HCT116 (cell line): ENCODE data around the gene MEGF8. TPM values are rescaled to one million over a fixed set of nuclear protein-coding genes. Genes with fewer than 3 reads are reported as not detected.

Experiments
- ATAC-seq: fragments of 200-7000 bp; cut with Tn5 transposase; 2 replicates; pipeline ENCODE4 v1.9.1; 2020; ENCODE audit warnings: mild to moderate bottlenecking, moderate library complexity
- BruUV-seq: library from RNA; stranded (reverse); fragments of 400-500 nt; replicated peaks from 2 replicates; lab custom pipeline; 2021; lab: Mats Ljungman, UMichigan
- CTCF ChIA-PET: fragments of 300-600 bp; sonication (Branson Sonifier 250); formaldehyde crosslinking; loops from one replicate; lab custom pipeline; 2021; ENCODE audit warnings: antibody characterized with exemption; lab: Charles Lee
- POLR2A ChIA-PET: fragments of 300-600, 350-600 bp; sonication (Branson Sonifier 250); formaldehyde crosslinking; loops from one replicate; lab custom pipeline; 2021; ENCODE audit warnings: antibody characterized with exemption; lab: Charles Lee
- RAD21 ChIA-PET, 2 experiments: fragments of 300-600 bp; sonication (Branson Sonifier 250); formaldehyde crosslinking; loops; one replicate each; lab custom pipeline; 2023; ENCODE audit warnings: low total read pairs in 2 of 2; ENCODE audit not compliant: uncharacterized antibody in 2 of 2, unreplicated experiment in 2 of 2, low non-redundant PET in 1 of 2; lab: Charles Lee
- DNase-seq: peaks from one replicate; pipeline ENCODE4 v3.0.0-alpha.2; 2010; ENCODE audit warnings: low read depth, low spot score
- H2AFZ ChIP-seq: fragments of 200-600 bp; shearing (Covaris generic), sonication (generic); 2 replicates; pipeline ENCODE4 v1.6.1; 2017; ENCODE audit warnings: low read depth, mixed run types, mixed read lengths, antibody characterized with exemption, low read length; ENCODE audit not compliant: poor library complexity, severe bottlenecking
- H3K27ac ChIP-seq: 2 replicates; pipeline ENCODE4 v1.5.1; 2012; ENCODE audit warnings: low read depth, low read length
- H3K27me3 ChIP-seq: fragments of 200-600 bp; sonication (generic); 2 replicates; pipeline ENCODE4 v1.6.1; 2016; ENCODE audit warnings: mixed run types, low read length, mixed read lengths; ENCODE audit not compliant: insufficient read depth
- H3K36me3 ChIP-seq, 2 experiments: fragments of 200-500 bp in 1 of 2; fragments of 200-600 bp in 1 of 2; sonication (Bioruptor generic) in 1 of 2; sonication (generic) in 1 of 2; 2 replicates each; pipeline versions ENCODE4 v1.5.1 to v1.6.1; 2014 to 2016; ENCODE audit warnings: low read length in 2 of 2, inconsistent platforms in 1 of 2, mixed read lengths in 1 of 2, mixed run types in 1 of 2; ENCODE audit not compliant: insufficient read depth in 2 of 2, control insufficient read depth in 1 of 2
- H3K4me1 ChIP-seq, 2 experiments: fragments of 200-600 bp in 1 of 2; sonication (generic) in 1 of 2; 2 replicates each; pipeline versions ENCODE4 v1.5.1 to v1.6.1; 2012 to 2017; ENCODE audit warnings: low read length in 2 of 2, inconsistent platforms in 1 of 2, mild to moderate bottlenecking in 1 of 2, mixed read lengths in 1 of 2, mixed run types in 1 of 2, moderate library complexity in 1 of 2; ENCODE audit not compliant: insufficient read depth in 2 of 2, control insufficient read depth in 1 of 2
- H3K4me2 ChIP-seq: fragments of 200-600 bp; sonication (generic); 2 replicates; pipeline ENCODE4 v1.6.1; 2017; ENCODE audit warnings: mixed run types, low read length, mixed read lengths
- H3K4me3 ChIP-seq, 2 experiments: fragments of 200-600 bp in 1 of 2; sonication (generic) in 1 of 2; replicated peaks in 1 of 2; 2 replicates each; pipeline ENCODE4 v1.5.1; 2011 to 2016; ENCODE audit warnings: low read length in 2 of 2, control low read depth in 1 of 2, low read depth in 1 of 2, mild to moderate bottlenecking in 1 of 2, mixed read lengths in 1 of 2, mixed run types in 1 of 2
- H3K79me2 ChIP-seq: fragments of 200-600 bp; sonication (generic); 2 replicates; pipeline ENCODE4 v1.6.1; 2017; ENCODE audit warnings: mild to moderate bottlenecking, mixed run types, low read length, moderate library complexity, mixed read lengths; ENCODE audit not compliant: insufficient read depth
- H3K9ac ChIP-seq: fragments of 200-600 bp; sonication (generic); 2 replicates; pipeline ENCODE4 v1.6.1; 2016; ENCODE audit warnings: low read length, mixed read lengths
- H3K9me2 ChIP-seq: fragments of 200-600 bp; sonication (generic), shearing (Covaris generic); 2 replicates; pipeline ENCODE4 v1.6.1; 2017; ENCODE audit warnings: mixed run types, mild to moderate bottlenecking, moderate library complexity; ENCODE audit not compliant: insufficient read depth
- H3K9me3 ChIP-seq, 2 experiments: fragments of 200-500 bp in 1 of 2; fragments of 200-600 bp in 1 of 2; sonication (Bioruptor generic) in 1 of 2; sonication (generic) in 1 of 2; 2 replicates each; pipeline ENCODE4 v1.6.1; 2014 to 2017; ENCODE audit warnings: low read length in 2 of 2, mixed read lengths in 2 of 2, inconsistent platforms in 1 of 2, low read depth in 1 of 2, mild to moderate bottlenecking in 1 of 2, mixed run types in 1 of 2, moderate library complexity in 1 of 2; ENCODE audit not compliant: control insufficient read depth in 1 of 2, insufficient read depth in 1 of 2
- H4K20me1 ChIP-seq: fragments of 200-600 bp; sonication (generic), shearing (Covaris generic); 2 replicates; pipeline ENCODE4 v1.6.1; 2017; ENCODE audit warnings: mixed run types, mild to moderate bottlenecking, moderate library complexity; ENCODE audit not compliant: insufficient read depth
- CBX3 ChIP-seq: IDR thresholded peaks from 2 replicates; pipeline ENCODE4 v1.6.1; 2012; ENCODE audit warnings: low read depth
- CEBPB ChIP-seq: IDR thresholded peaks from 2 replicates; pipeline ENCODE4 v1.6.1; 2012; ENCODE audit warnings: low read depth
- EGR1 ChIP-seq: IDR thresholded peaks from 2 replicates; pipeline ENCODE4 v1.6.1; 2012; ENCODE audit warnings: low read depth
- EZH2 ChIP-seq: fragments of 200-600 bp; sonication (generic); IDR thresholded peaks from 2 replicates; pipeline ENCODE4 v1.6.1; 2017; ENCODE audit warnings: antibody characterized with exemption, mixed run types
- EZH2phosphoT487 ChIP-seq: fragments of 200-600 bp; IDR thresholded peaks from 2 replicates; pipeline ENCODE4 v1.6.1; 2018; ENCODE audit warnings: antibody characterized with exemption, borderline replicate concordance
- FOSL1 ChIP-seq: IDR thresholded peaks from 2 replicates; pipeline ENCODE4 v1.6.1; 2012; ENCODE audit warnings: low read depth
- POLR2A ChIP-seq: IDR thresholded peaks from 2 replicates; pipeline ENCODE4 v1.7.0; 2011; ENCODE audit warnings: borderline replicate concordance; ENCODE audit not compliant: insufficient read depth, insufficient read length; ENCODE audit errors: extremely low read depth
- POLR2AphosphoS5 ChIP-seq: IDR thresholded peaks from 2 replicates; pipeline ENCODE4 v1.6.1; 2011; ENCODE audit warnings: mild to moderate bottlenecking, low read depth, low read length, moderate library complexity
- SIN3A ChIP-seq: IDR thresholded peaks from 2 replicates; pipeline ENCODE4 v1.6.1; 2012; ENCODE audit warnings: low read depth
- SP1 ChIP-seq: IDR thresholded peaks from 2 replicates; pipeline ENCODE4 v1.6.1; 2012; ENCODE audit warnings: low read depth
- SRF ChIP-seq: IDR thresholded peaks from 2 replicates; pipeline ENCODE4 v1.6.1; 2012; ENCODE audit warnings: low read depth
- TCF7L2 ChIP-seq: IDR thresholded peaks from 2 replicates; pipeline ENCODE4 v1.7.0; 2011; ENCODE audit warnings: borderline replicate concordance, inconsistent platforms; ENCODE audit not compliant: insufficient read depth, insufficient read length; ENCODE audit errors: extremely low read depth
- YY1 ChIP-seq: IDR thresholded peaks from 2 replicates; pipeline ENCODE4 v1.6.1; 2011; ENCODE audit warnings: low read length, low read depth, moderate library complexity, mild to moderate bottlenecking; ENCODE audit not compliant: insufficient replicate concordance; ENCODE audit errors: extremely low read depth
- ZNF274 ChIP-seq: fragments of 200-500 bp; sonication (Bioruptor generic); IDR thresholded peaks from 2 replicates; pipeline ENCODE4 v1.6.1; 2014; ENCODE audit warnings: mild to moderate bottlenecking, low read depth, low read length, inconsistent platforms
- intact Hi-C: fragments of 100-400 bp; cut with micrococcal nuclease; formaldehyde crosslinking; loops from 2 replicates; pipeline ENCODE4 v1.10.0; 2022
- total RNA-seq: library from RNA; stranded (reverse); gene quantifications from one replicate; pipeline ENCODE4 v1.2.1, GENCODE V29; 2021; ENCODE audit not compliant: unreplicated experiment
- TF ChIP-seq, protein P1 (sequence below): IDR thresholded peaks from 2 replicates; pipeline ENCODE4 v1.6.1; 2012; ENCODE audit warnings: low read depth
- TF ChIP-seq, protein P2 (sequence below), 3 experiments: fragments of 200-600 bp in 1 of 3; sonication (generic) in 1 of 3; IDR thresholded peaks in 2 of 3; conservative IDR thresholded peaks in 1 of 3; 2 replicates each; pipeline ENCODE4 v1.5.1; 2012 to 2017; ENCODE audit warnings: low read depth in 2 of 3, low read length in 2 of 3, antibody characterized with exemption in 1 of 3, borderline replicate concordance in 1 of 3, control low read depth in 1 of 3, mild to moderate bottlenecking in 1 of 3, mixed read lengths in 1 of 3, mixed run types in 1 of 3, moderate library complexity in 1 of 3; ENCODE audit not compliant: insufficient read depth in 1 of 3
- TF ChIP-seq, protein P3 (sequence below): IDR thresholded peaks from 2 replicates; pipeline ENCODE4 v1.6.1; 2011; ENCODE audit warnings: mild to moderate bottlenecking, low read length, moderate library complexity; ENCODE audit not compliant: insufficient replicate concordance; ENCODE audit errors: extremely low read depth
- TF ChIP-seq, protein P4 (sequence below): IDR thresholded peaks from 2 replicates; pipeline ENCODE4 v1.6.1; 2012

Gene MEGF8
- total RNA-seq, 1 experiment from 2014 or later, result 24.0 TPM

DNA sequence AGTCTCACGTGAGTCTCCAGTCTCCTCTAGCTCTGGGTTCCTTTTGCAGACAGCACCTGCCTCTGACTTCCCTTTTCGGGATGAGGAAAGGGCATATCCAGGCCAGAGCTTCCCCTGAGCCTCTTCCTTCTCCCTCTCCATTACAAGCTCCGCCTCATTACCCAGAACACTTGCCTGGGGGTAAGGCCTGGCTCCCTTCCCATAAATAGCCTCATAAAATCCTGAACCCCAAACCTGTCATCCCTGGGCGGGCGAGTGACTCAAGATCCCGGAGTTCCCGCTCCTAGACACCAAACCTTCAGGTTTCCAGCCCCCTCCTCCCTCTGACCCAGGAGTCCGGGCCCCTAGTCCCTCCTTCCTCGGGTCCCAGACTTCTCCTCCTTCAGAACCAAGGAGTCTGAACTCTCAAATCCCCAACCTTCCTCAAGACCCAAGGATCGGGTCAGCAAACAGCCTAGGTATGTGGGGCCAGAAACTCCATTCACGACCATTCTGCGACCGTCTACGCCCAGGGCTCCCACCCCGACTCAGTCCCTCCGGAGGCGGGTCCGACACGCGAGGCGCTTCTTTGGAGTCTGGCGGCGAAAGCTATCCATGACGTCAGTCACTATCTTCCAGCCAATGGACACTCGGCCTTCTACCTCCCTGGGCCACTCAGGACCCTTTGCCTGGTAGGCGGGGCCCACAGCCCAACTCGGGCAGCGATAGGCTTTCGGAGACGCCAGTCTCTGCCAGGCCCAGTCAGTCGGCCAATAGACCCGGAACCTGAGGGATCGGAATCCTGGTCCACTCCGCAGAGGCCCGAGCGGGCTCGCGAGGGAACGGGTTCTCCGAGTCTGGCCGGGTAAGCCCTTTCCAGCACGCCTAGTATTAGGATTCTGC is 71.2 kb downstream of the MEGF8 start:
- H3K9me3 ChIP-seq, result no peaks in the 10 kb centered on the region
- intact Hi-C loops, result loop anchor here (5.0 kb wide), 2 partner anchors 154 to 289 kb away; partner anchors contain the start of gene GSK3A
- TF ChIP-seq POLR2AphosphoS5 (peak; percentile 90), YY1 (no peak), SIN3A (no peak), EGR1 (no peak), EZH2 (no peak), FOSL1 (no peak), CEBPB (no peak), SP1 (peak; percentile 99), SRF (no peak), CBX3 (no peak), EZH2phosphoT487 (no peak), ZNF274 (no peak), TCF7L2 (peak; percentile 80), POLR2A (peak; percentile 94)
- TF ChIP-seq, protein P1, sequence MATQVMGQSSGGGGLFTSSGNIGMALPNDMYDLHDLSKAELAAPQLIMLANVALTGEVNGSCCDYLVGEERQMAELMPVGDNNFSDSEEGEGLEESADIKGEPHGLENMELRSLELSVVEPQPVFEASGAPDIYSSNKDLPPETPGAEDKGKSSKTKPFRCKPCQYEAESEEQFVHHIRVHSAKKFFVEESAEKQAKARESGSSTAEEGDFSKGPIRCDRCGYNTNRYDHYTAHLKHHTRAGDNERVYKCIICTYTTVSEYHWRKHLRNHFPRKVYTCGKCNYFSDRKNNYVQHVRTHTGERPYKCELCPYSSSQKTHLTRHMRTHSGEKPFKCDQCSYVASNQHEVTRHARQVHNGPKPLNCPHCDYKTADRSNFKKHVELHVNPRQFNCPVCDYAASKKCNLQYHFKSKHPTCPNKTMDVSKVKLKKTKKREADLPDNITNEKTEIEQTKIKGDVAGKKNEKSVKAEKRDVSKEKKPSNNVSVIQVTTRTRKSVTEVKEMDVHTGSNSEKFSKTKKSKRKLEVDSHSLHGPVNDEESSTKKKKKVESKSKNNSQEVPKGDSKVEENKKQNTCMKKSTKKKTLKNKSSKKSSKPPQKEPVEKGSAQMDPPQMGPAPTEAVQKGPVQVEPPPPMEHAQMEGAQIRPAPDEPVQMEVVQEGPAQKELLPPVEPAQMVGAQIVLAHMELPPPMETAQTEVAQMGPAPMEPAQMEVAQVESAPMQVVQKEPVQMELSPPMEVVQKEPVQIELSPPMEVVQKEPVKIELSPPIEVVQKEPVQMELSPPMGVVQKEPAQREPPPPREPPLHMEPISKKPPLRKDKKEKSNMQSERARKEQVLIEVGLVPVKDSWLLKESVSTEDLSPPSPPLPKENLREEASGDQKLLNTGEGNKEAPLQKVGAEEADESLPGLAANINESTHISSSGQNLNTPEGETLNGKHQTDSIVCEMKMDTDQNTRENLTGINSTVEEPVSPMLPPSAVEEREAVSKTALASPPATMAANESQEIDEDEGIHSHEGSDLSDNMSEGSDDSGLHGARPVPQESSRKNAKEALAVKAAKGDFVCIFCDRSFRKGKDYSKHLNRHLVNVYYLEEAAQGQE, result no peak
- TF ChIP-seq, protein P2, sequence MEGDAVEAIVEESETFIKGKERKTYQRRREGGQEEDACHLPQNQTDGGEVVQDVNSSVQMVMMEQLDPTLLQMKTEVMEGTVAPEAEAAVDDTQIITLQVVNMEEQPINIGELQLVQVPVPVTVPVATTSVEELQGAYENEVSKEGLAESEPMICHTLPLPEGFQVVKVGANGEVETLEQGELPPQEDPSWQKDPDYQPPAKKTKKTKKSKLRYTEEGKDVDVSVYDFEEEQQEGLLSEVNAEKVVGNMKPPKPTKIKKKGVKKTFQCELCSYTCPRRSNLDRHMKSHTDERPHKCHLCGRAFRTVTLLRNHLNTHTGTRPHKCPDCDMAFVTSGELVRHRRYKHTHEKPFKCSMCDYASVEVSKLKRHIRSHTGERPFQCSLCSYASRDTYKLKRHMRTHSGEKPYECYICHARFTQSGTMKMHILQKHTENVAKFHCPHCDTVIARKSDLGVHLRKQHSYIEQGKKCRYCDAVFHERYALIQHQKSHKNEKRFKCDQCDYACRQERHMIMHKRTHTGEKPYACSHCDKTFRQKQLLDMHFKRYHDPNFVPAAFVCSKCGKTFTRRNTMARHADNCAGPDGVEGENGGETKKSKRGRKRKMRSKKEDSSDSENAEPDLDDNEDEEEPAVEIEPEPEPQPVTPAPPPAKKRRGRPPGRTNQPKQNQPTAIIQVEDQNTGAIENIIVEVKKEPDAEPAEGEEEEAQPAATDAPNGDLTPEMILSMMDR (IDR thresholded peaks at IDR 0.05 in 2 of 3, conservative IDR thresholded peaks at IDR 0.05 in 1 of 3; ENCODE audit: borderline replicate concordance in 1 of 3, insufficient read depth in 1 of 3, low read depth in 2 of 3, low read length in 2 of 3), result no peak
- TF ChIP-seq, protein P3, sequence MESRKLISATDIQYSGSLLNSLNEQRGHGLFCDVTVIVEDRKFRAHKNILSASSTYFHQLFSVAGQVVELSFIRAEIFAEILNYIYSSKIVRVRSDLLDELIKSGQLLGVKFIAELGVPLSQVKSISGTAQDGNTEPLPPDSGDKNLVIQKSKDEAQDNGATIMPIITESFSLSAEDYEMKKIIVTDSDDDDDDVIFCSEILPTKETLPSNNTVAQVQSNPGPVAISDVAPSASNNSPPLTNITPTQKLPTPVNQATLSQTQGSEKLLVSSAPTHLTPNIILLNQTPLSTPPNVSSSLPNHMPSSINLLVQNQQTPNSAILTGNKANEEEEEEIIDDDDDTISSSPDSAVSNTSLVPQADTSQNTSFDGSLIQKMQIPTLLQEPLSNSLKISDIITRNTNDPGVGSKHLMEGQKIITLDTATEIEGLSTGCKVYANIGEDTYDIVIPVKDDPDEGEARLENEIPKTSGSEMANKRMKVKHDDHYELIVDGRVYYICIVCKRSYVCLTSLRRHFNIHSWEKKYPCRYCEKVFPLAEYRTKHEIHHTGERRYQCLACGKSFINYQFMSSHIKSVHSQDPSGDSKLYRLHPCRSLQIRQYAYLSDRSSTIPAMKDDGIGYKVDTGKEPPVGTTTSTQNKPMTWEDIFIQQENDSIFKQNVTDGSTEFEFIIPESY, result no peak
- TF ChIP-seq, protein P4, sequence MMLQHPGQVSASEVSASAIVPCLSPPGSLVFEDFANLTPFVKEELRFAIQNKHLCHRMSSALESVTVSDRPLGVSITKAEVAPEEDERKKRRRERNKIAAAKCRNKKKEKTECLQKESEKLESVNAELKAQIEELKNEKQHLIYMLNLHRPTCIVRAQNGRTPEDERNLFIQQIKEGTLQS, result no peak

More for the DNA sequence above, 71.2 kb downstream of the MEGF8 start:
- H2AFZ ChIP-seq, result peak overlapping the region; percentile 75
- ChIA-PET POLR2A (interaction anchor here (0.6 to 2.2 kb wide), 13 partner anchors 8 to 161 kb away, joined by 3 to 11 read pairs (median 3); partner anchors contain the start of gene GSK3A), CTCF (interaction anchor here (0.6 to 2.0 kb wide), 5 partner anchors 10 to 283 kb away, joined by 3 to 8 read pairs (median 3); no protein-coding TSS in a partner anchor), RAD21 (no interaction called here)
- BruUV-seq, result TSS peak; percentile 96
- peak overlapping the region; percentile 82 for H3K27ac ChIP-seq
- H3K9ac ChIP-seq, result peak overlapping the region; percentile 90
- H4K20me1 ChIP-seq, result no peaks in the 10 kb centered on the region
- no peaks in the 10 kb centered on the region for H3K27me3 ChIP-seq
- H3K4me1 ChIP-seq, result peaks cover 10 to 39% of the 10 kb centered on the region in 2 experiments
- peaks cover 29% of the 10 kb centered on the region for H3K79me2 ChIP-seq
- DNase-seq, result peak; percentile 98
- ATAC-seq, result peak; percentile 95
- H3K36me3 ChIP-seq, result no peaks in the 10 kb centered on the region
- H3K4me3 ChIP-seq, result peak overlapping the region; percentile 88 to 90
- H3K9me2 ChIP-seq, result no peaks in the 10 kb centered on the region
- peak overlapping the region; percentile 93 for H3K4me2 ChIP-seq
